ENCODE measurements around the gene SEMA6B. TPM values are rescaled to one million over a fixed set of nuclear protein-coding genes. Genes with fewer than 3 reads are reported as not detected.

SEMA6B gene
- total and polyA plus RNA-seq, 2 of the 8 experiments (the other 6 are each of a cell fraction or from before 2014, with no cell fraction given): 31.3 to 54.4 TPM

- no peak overlapping the region for H2BK12ac ChIP-seq (ENCODE audit: low read depth, low read length)
- no peak overlapping the region for H3K18ac ChIP-seq (ENCODE audit: extremely low read depth, low read length)
- no peak overlapping the region for H2AK5ac ChIP-seq (ENCODE audit: low read depth, low read length)
- H2BK15ac ChIP-seq (ENCODE audit: low read length): no peak overlapping the region
- no peak for DNase-seq (ENCODE audit: low read depth in 1 of 2, low spot score in 2 of 2)
- no peak overlapping the region for H3K9ac ChIP-seq (replicated peaks in 1 of 4; ENCODE audit: extremely low read depth in 1 of 4, low read depth in 3 of 4, low read length in 3 of 4)
- no peak overlapping the region for H3K4me3 ChIP-seq (ENCODE audit: extremely low read depth in 1 of 4, insufficient read depth in 2 of 4, low read depth in 3 of 4, low read length in 4 of 4)
- peaks cover 12 to 70% (median 31%) of the 10 kb centered on the region in 4 experiments for H3K36me3 ChIP-seq (ENCODE audit: control insufficient read depth in 2 of 4, insufficient read depth in 4 of 4, low read length in 3 of 4)
- CTCF ChIA-PET (ENCODE audit: partially characterized antibody): interaction anchor here (1.2 to 3.8 kb wide), 3 partner anchors 9 to 231 kb away, joined by 3 to 17 read pairs (median 5); no protein-coding TSS in a partner anchor
- 94% methylated on average over 10 of the region's 12 CpGs; no CpG with 5 or more reads in 1 of the 2 experiments for WGBS, 2 experiments (ENCODE audit: extremely low coverage in 1 of 2, insufficient coverage in 1 of 2, insufficient read length in 1 of 2, insufficient replicate concordance in 2 of 2, low coverage in 1 of 2, low lambda C conversion rate in 2 of 2, missing lambda C conversion rate in 1 of 2)
- H3K4ac ChIP-seq (replicated peaks; ENCODE audit: insufficient read length, low read depth, low read length): no peak overlapping the region
- H3K79me2 ChIP-seq (ENCODE audit: control insufficient read depth in 1 of 2, insufficient read depth in 2 of 2, low read length in 2 of 2): no peaks in the 10 kb centered on the region
- H3K4me1 ChIP-seq (replicated peaks in 1 of 4; ENCODE audit: control insufficient read depth in 3 of 4, insufficient read depth in 4 of 4, low read length in 3 of 4): no peaks in the 10 kb centered on the region
- no peaks in the 10 kb centered on the region for H3K23me2 ChIP-seq (ENCODE audit: low read depth, low read length)
- no peaks in the 10 kb centered on the region for H3K9me3 ChIP-seq (ENCODE audit: insufficient read depth in 2 of 2, low read depth in 1 of 2, low read length in 1 of 2)
- no peak overlapping the region for H3K56ac ChIP-seq (replicated peaks; ENCODE audit: insufficient read length, low read depth, low read length)
- no peak overlapping the region for H3K23ac ChIP-seq (ENCODE audit: insufficient read length)
- no peak overlapping the region for H4K5ac ChIP-seq (ENCODE audit: insufficient read length, low read depth, low read length)
- H2BK20ac ChIP-seq (ENCODE audit: low read length): no peak overlapping the region
- no peak overlapping the region for H3K14ac ChIP-seq (ENCODE audit: insufficient read length)
- no peak for FAIRE-seq
- no peak overlapping the region for H3K4me2 ChIP-seq (ENCODE audit: insufficient read depth in 1 of 2, low read depth in 2 of 2, low read length in 2 of 2)
- no peak overlapping the region for H2AFZ ChIP-seq (ENCODE audit: low read length)
- H2BK5ac ChIP-seq (ENCODE audit: low read depth, low read length): no peak overlapping the region
- H3K27me3 ChIP-seq (replicated peaks in 1 of 4; ENCODE audit: control insufficient read depth in 3 of 4, extremely low read depth in 1 of 4, insufficient read depth in 3 of 4, low read length in 3 of 4): no peaks in the 10 kb centered on the region
- POLR2A ChIA-PET (ENCODE audit: partially characterized antibody): interaction anchor here (1.3 to 4.1 kb wide), 3 partner anchors 10 to 25 kb away, joined by 3 to 15 read pairs (median 3); no protein-coding TSS in a partner anchor
- H4K20me1 ChIP-seq (replicated peaks in 1 of 2; ENCODE audit: control insufficient read depth in 1 of 2, insufficient read depth in 2 of 2, low read length in 2 of 2): peaks cover 4 to 17% of the 10 kb centered on the region in 2 experiments
- H3K27ac ChIP-seq (ENCODE audit: low read depth, low read length): no peak overlapping the region
- H3K79me1 ChIP-seq (ENCODE audit: low read depth, low read length): no peaks in the 10 kb centered on the region
- H4K8ac ChIP-seq (ENCODE audit: extremely low read depth, insufficient read depth, low read length): no peak overlapping the region
- H4K91ac ChIP-seq (replicated peaks; ENCODE audit: insufficient read length, low read length): no peak overlapping the region
- H2BK120ac ChIP-seq (replicated peaks; ENCODE audit: low read depth, low read length): no peak overlapping the region
- TF ChIP-seq CREB1 (IDR thresholded peaks at IDR 0.05) (no peak), TAF7 (optimal IDR thresholded peaks at IDR 0.05; ENCODE audit: borderline replicate concordance, low read depth, low read length) (no peak), CTBP2 (IDR thresholded peaks at IDR 0.05; ENCODE audit: borderline replicate concordance, insufficient read depth, insufficient read length, low read length) (no peak), RFX5 (IDR thresholded peaks at IDR 0.05; ENCODE audit: borderline replicate concordance, low read depth, low read length) (no peak), TAF1 (IDR thresholded peaks at IDR 0.05; ENCODE audit: low read depth, low read length) (no peak), SIX5 (IDR thresholded peaks at IDR 0.05; ENCODE audit: low read depth, low read length) (no peak), YY1 (IDR thresholded peaks at IDR 0.05; ENCODE audit: low read depth, low read length) (no peak), SRF (IDR thresholded peaks at IDR 0.05; ENCODE audit: low read depth, low read length) (no peak)
Observed at GRCh38 chr19:4498694-4499093, 60.8 kb downstream of the SEMA6B start.

Data from H1 (cell line).